ENCODE results near the gene CCDC47.

Gene CCDC47

GRCh38 chr17:63809970-63810369, 36.6 kb upstream of the CCDC47 start:
- H3F3A ChIP-seq (ENCODE audit: control insufficient read depth, insufficient read depth) = peaks cover 19% of the 10 kb centered on the region; the same call in 1 of the 2 replicates
- H3K4me2 ChIP-seq (ENCODE audit: low read length) = no peak overlapping the region
- H3K27me3 ChIP-seq (ENCODE audit: control insufficient read depth, low read length) = no peaks in the 10 kb centered on the region
- H3K9me2 ChIP-seq (replicated peaks; ENCODE audit: control insufficient read depth, low read length) = no peaks in the 10 kb centered on the region
- no peaks in the 10 kb centered on the region for H3K79me2 ChIP-seq (ENCODE audit: control insufficient read depth, low read length)
- H4K20me1 ChIP-seq (ENCODE audit: control insufficient read depth, insufficient read depth, low read depth, low read length) = no peaks in the 10 kb centered on the region
- H3K9me3 ChIP-seq (ENCODE audit: control insufficient read depth, insufficient read depth, low read length) = no peaks in the 10 kb centered on the region
- H3K4me3 ChIP-seq (ENCODE audit: low read length) = no peak overlapping the region
- no peak for TF ChIP-seq EZH2phosphoT487 (IDR thresholded peaks at IDR 0.05; ENCODE audit: borderline replicate concordance, low read length)
- no peak for TF ChIP-seq CTCF (IDR thresholded peaks at IDR 0.05; ENCODE audit: low read depth, low read length, poor library complexity, severe bottlenecking)
- H3K27ac ChIP-seq (ENCODE audit: low read depth, low read length) = 0 out of 2 replicates have a peak overlapping the region, but pooled peaks have one; percentile 8
- H3K4me1 ChIP-seq (ENCODE audit: control insufficient read depth, low read length) = peaks cover 9% of the 10 kb centered on the region; the same call in 1 of the 2 replicates
- H3K36me3 ChIP-seq (ENCODE audit: control insufficient read depth, low read length) = peaks cover 97% of the 10 kb centered on the region

GRCh38 chr17:63805591-63805990, 32.2 kb upstream of the CCDC47 start:
- Histone ChIP-seq H3K4me2 (ENCODE audit: low read length) (no peak overlapping the region), H3K27me3 (ENCODE audit: control insufficient read depth, low read length) (no peaks in the 10 kb centered on the region), H3K9me2 (replicated peaks; ENCODE audit: control insufficient read depth, low read length) (no peaks in the 10 kb centered on the region), H3K36me3 (ENCODE audit: control insufficient read depth, low read length) (peaks cover 93% of the 10 kb centered on the region), H3K79me2 (ENCODE audit: control insufficient read depth, low read length) (no peaks in the 10 kb centered on the region), H3F3A (ENCODE audit: control insufficient read depth, insufficient read depth) (peaks cover 18% of the 10 kb centered on the region; the same call in 1 of the 2 replicates), H3K9me3 (ENCODE audit: control insufficient read depth, insufficient read depth, low read length) (no peaks in the 10 kb centered on the region), H3K4me1 (ENCODE audit: control insufficient read depth, low read length) (peaks cover 9% of the 10 kb centered on the region; the same call in 1 of the 2 replicates), H3K27ac (ENCODE audit: low read depth, low read length) (no peak overlapping the region), H3K4me3 (ENCODE audit: low read length) (no peak overlapping the region), H4K20me1 (ENCODE audit: control insufficient read depth, insufficient read depth, low read depth, low read length) (no peaks in the 10 kb centered on the region)
- TF ChIP-seq EZH2phosphoT487 (IDR thresholded peaks at IDR 0.05; ENCODE audit: borderline replicate concordance, low read length) = no peak
- no peak for TF ChIP-seq CTCF (IDR thresholded peaks at IDR 0.05; ENCODE audit: low read depth, low read length, poor library complexity, severe bottlenecking)

- 0 out of 2 replicates have a peak, but pooled peaks cover 4% of the 10 kb centered on the region for H3K79me2 ChIP-seq (ENCODE audit: control insufficient read depth, low read length)
- peaks cover 3% of the 10 kb centered on the region; the same call in 1 of the 2 replicates for H3K4me1 ChIP-seq (ENCODE audit: control insufficient read depth, low read length)
- no peaks in the 10 kb centered on the region for H3K27me3 ChIP-seq (ENCODE audit: control insufficient read depth, low read length)
- H3F3A ChIP-seq (ENCODE audit: control insufficient read depth, insufficient read depth) = peaks cover 8% of the 10 kb centered on the region; the same call in 1 of the 2 replicates
- H3K4me3 ChIP-seq (ENCODE audit: low read length) = no peak overlapping the region
- TF ChIP-seq EZH2phosphoT487 (IDR thresholded peaks at IDR 0.05; ENCODE audit: borderline replicate concordance, low read length) (no peak), CTCF (IDR thresholded peaks at IDR 0.05; ENCODE audit: low read depth, low read length, poor library complexity, severe bottlenecking) (no peak)
- no peak overlapping the region for H3K27ac ChIP-seq (ENCODE audit: low read depth, low read length)
- no peaks in the 10 kb centered on the region for H3K9me3 ChIP-seq (ENCODE audit: control insufficient read depth, insufficient read depth, low read length)
- no peaks in the 10 kb centered on the region for H4K20me1 ChIP-seq (ENCODE audit: control insufficient read depth, insufficient read depth, low read depth, low read length)
- H3K9me2 ChIP-seq (replicated peaks; ENCODE audit: control insufficient read depth, low read length) = no peaks in the 10 kb centered on the region
- H3K4me2 ChIP-seq (ENCODE audit: low read length) = no peak overlapping the region
- H3K36me3 ChIP-seq (ENCODE audit: control insufficient read depth, low read length) = peaks cover 93% of the 10 kb centered on the region
Observed at GRCh38 chr17:63804328-63804727, 30.9 kb upstream of the CCDC47 start.

All from DOHH2 (cell line).